Testis (tissue), 3 donors: ENCODE results near the gene TXLNA. TPM values are rescaled to one million over a fixed set of nuclear protein-coding genes. Genes with fewer than 3 reads are reported as not detected.

ENCODE experiments used
- DNase-seq: peaks from one replicate; pipeline ENCODE4 v3.0.0-alpha.2; 2019
- H3K27ac ChIP-seq, 2 donors: fragments of 200-600 bp; sonication (generic); one replicate each; pipeline ENCODE4 v1.5.1; 2019
- H3K27me3 ChIP-seq: fragments of 200-600 bp; sonication (generic); one replicate; pipeline ENCODE4 v1.5.1; 2019
- H3K36me3 ChIP-seq: fragments of 200-600 bp; sonication (generic); one replicate; pipeline ENCODE4 v1.5.1; 2017; ENCODE audit warnings: low read depth; ENCODE audit errors: missing control alignments
- H3K4me1 ChIP-seq: fragments of 200-600 bp; sonication (generic); one replicate; pipeline ENCODE4 v1.5.1; 2019
- H3K4me3 ChIP-seq, 2 donors: fragments of 200-600 bp; sonication (generic); one replicate each; pipeline ENCODE4 v1.5.1; 2017 to 2019
- H3K9me3 ChIP-seq: fragments of 200-600 bp; sonication (generic); one replicate; pipeline ENCODE4 v1.5.1; 2017
- CTCF ChIP-seq, 3 experiments: fragments of 450-650 bp in 2 of 3; fragments of 200-600 bp in 1 of 3; sonication (generic) in 1 of 3; IDR thresholded peaks; one replicate each; pipeline ENCODE4 v1.5.1; 2016 to 2019; ENCODE audit warnings: antibody characterized with exemption in 3 of 3, mild to moderate bottlenecking in 2 of 3, moderate library complexity in 1 of 3
- POLR2A ChIP-seq: fragments of 450-650 bp; IDR thresholded peaks from one replicate; pipeline ENCODE4 v1.6.1; 2017; ENCODE audit warnings: antibody characterized with exemption, mild to moderate bottlenecking, moderate library complexity
- WGBS, 2 donors: methylation state at CpG; one replicate each; pipeline ENCODE4 v1.1.5; 2018; 5-methylcytosine and 5-hydroxymethylcytosine counted together
- intact Hi-C: fragments of 100-400 bp; cut with DNase I; formaldehyde crosslinking; loops from one replicate; pipeline ENCODE4 v1.15.1; 2023; ENCODE audit warnings: low total_unique reads
- polyA plus RNA-seq: library from polyadenylated mRNA; stranded (reverse); fragments of 350-450 nt; fragmentation: Illumina TruSeq; extraction: RNeasy Lipid Tissue Mini Kit (QIAGEN cat#74804); gene quantifications from one replicate; pipeline ENCODE4 v1.2.3, GENCODE V29; 2014; ENCODE audit warnings: low read depth, low replicate concordance; ENCODE audit not compliant: insufficient read depth
- total RNA-seq, 2 donors: library from RNA; depleted of rRNA; stranded (reverse); fragments of >200 nt; gene quantifications; one replicate each; pipeline ENCODE4 v1.2.3, GENCODE V29; 2016

TXLNA gene
- total and polyA plus RNA-seq, 3 donors from 2014 or later = 52.6 to 69.2 (median 67.6) TPM

GRCh38 chr1:32179193-32179442 lies 357 bp upstream of the TXLNA start:
- Histone ChIP-seq H3K36me3 (no peaks in the 10 kb centered on the region), H3K4me1 (peaks cover 22% of the 10 kb centered on the region), H3K27me3 (no peaks in the 10 kb centered on the region), H3K9me3 (no peaks in the 10 kb centered on the region), H3K4me3 (peak overlapping the region; percentile 65 to 66), H3K27ac (peak overlapping the region; percentile 92 to 96)
- 1 to 3% methylated on average over 7 of the region's 7 CpGs for WGBS, 2 donors
- intact Hi-C loops = no loop called here
- no peak for TF ChIP-seq POLR2A
- no peak for TF ChIP-seq CTCF (IDR thresholded peaks at IDR 0.05)
- no peak for DNase-seq

DNA sequence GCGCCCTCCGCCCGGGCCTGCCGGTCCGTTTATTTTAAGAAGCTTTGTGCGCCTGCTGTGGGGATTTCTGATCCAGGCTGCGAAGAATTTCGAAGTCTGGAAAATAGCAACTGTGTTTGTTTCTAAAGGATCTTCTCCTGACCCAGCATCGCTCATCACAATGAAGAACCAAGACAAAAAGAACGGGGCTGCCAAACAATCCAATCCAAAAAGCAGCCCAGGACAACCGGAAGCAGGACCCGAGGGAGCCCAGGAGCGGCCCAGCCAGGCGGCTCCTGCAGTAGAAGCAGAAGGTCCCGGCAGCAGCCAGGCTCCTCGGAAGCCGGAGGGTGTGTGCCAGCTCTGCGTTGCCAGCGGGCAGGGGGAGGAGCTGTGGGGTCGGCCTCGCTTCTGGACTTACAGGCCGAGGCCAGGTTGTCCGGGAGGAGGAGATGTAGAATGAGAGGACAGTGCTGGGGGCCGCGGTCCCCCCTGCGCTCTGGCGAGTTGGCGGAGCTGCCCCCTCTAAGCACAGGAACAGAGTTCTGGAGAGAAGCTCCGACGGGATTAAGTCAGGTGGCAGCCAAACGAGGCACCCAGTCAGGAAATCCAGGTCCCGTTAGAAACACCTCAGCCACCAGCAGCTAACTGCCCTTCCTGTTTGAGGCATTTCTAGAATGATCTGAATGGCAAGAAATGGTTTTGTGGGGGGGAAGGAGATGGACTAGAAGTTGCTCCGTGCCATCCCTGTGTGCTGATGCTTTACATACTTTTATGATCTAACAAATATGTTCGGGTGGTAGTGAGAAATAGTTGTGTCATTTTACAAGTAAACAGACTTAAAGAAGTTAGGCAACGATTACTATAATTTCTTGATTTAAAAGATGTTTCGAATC lies 948 bp downstream of the TXLNA start:
- peak overlapping the region; percentile 92 to 96 for H3K27ac ChIP-seq
- H3K9me3 ChIP-seq = no peaks in the 10 kb centered on the region
- H3K27me3 ChIP-seq = no peaks in the 10 kb centered on the region
- 4 to 11% methylated on average over 10 to 36 of the region's 36 CpGs for WGBS, 2 donors
- H3K4me1 ChIP-seq = peaks cover 30% of the 10 kb centered on the region
- peak overlapping the region; percentile 65 to 66 for H3K4me3 ChIP-seq
- peak; percentile 67 for DNase-seq
- TF ChIP-seq POLR2A (no peak), CTCF (IDR thresholded peaks at IDR 0.05) (no peak)
- H3K36me3 ChIP-seq = no peaks in the 10 kb centered on the region
- intact Hi-C loops = no loop called here

DNA sequence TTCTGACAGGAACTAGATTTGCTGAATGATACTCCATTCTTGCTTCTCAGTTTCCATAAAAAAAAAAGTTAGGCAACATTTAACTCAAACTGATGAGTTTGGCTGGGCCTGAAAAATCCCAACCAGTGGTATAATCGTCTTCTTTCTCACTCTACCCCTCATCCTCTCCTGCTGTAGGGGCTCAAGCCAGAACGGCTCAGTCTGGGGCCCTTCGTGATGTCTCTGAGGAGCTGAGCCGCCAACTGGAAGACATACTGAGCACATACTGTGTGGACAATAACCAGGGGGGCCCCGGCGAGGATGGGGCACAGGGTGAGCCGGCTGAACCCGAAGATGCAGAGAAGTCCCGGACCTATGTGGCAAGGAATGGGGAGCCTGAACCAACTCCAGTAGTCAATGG lies 1.6 kb downstream of the TXLNA start:
- intact Hi-C loops = no loop called here
- no peak for TF ChIP-seq CTCF (IDR thresholded peaks at IDR 0.05)
- no peak for TF ChIP-seq POLR2A
- no peaks in the 10 kb centered on the region for H3K9me3 ChIP-seq
- WGBS, 2 donors = 37 to 41% methylated on average over 9 of the region's 9 CpGs
- no peaks in the 10 kb centered on the region for H3K27me3 ChIP-seq
- H3K27ac ChIP-seq = peak overlapping the region; percentile 92 to 96
- peak overlapping the region; percentile 65 to 66 for H3K4me3 ChIP-seq
- peaks cover 30% of the 10 kb centered on the region for H3K4me1 ChIP-seq
- no peaks in the 10 kb centered on the region for H3K36me3 ChIP-seq
- no peak for DNase-seq

DNA sequence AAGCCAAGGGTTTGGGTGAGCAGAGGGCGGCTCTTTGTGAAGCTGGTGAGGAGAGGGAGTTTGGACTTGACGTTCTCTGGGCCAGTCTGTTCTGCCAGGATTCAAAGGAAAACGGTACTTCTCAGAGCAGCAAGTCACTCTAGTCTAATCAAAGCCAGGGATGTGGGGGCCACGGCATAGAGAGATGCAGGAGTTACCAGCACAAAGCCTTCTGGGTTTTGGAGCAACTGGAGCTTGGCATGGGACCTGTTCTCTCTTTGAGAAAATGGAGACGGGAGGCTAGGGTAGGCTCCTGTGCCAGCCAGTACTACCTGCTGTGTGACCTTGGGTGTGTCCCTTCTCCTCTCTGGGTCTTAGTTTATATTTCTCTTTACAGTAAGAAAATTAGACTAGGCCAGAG lies 2.1 kb downstream of the TXLNA start:
- peak overlapping the region in 1 of 2 donors; percentile 96 for H3K27ac ChIP-seq
- no peak overlapping the region for H3K4me3 ChIP-seq
- no peak for DNase-seq
- H3K36me3 ChIP-seq = no peaks in the 10 kb centered on the region
- WGBS, 2 donors = 13 to 33% methylated on average over 5 of the region's 5 CpGs
- intact Hi-C loops = no loop called here
- no peaks in the 10 kb centered on the region for H3K9me3 ChIP-seq
- H3K27me3 ChIP-seq = no peaks in the 10 kb centered on the region
- TF ChIP-seq POLR2A (no peak), CTCF (IDR thresholded peaks at IDR 0.05) (no peak)
- H3K4me1 ChIP-seq = peaks cover 30% of the 10 kb centered on the region

DNA sequence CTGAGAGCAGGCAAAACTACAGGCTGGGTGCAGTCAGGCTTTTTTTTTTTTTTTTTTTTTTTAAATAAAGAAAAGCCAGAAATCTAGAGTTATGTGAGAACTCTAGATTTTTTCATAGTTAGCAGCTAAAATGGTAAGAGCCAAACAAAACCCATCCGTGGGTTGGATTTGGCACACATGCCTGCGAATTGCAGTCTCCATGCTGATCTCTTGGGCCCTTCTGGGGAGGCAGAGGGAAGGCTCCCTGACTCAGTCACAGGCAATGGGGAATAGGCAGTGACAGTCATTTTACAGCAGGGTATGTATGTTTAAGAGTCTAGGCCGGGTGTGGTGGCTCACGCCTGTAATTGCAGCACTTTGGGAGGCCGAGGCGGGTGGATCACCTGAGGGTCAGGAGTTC lies 2.6 kb downstream of the TXLNA start:
- intact Hi-C loops = no loop called here
- Histone ChIP-seq H3K27ac (no peak overlapping the region), H3K9me3 (no peaks in the 10 kb centered on the region), H3K36me3 (no peaks in the 10 kb centered on the region), H3K27me3 (no peaks in the 10 kb centered on the region), H3K4me1 (peaks cover 30% of the 10 kb centered on the region), H3K4me3 (no peak overlapping the region)
- 69 to 86% methylated on average over 6 of the region's 6 CpGs for WGBS, 2 donors
- DNase-seq = no peak
- TF ChIP-seq POLR2A (no peak), CTCF (IDR thresholded peaks at IDR 0.05) (no peak)
